Trophoblast cell (in vitro differentiated cells and primary cell): ENCODE data around the gene CYP3A5.

Experiments
- DNase-seq, 2 donors: peaks; one replicate each; pipeline ENCODE4 v3.0.0-alpha.2; 2016
- H2AFZ ChIP-seq: 2 replicates; pipeline ENCODE4 v1.6.1; 2013; ENCODE audit warnings: low read length, moderate library complexity, mild to moderate bottlenecking; ENCODE audit not compliant: insufficient read depth, poor library complexity
- H2AK5ac ChIP-seq: 2 replicates; pipeline ENCODE4 v1.6.1; 2013; ENCODE audit warnings: mild to moderate bottlenecking, low read length
- H2BK120ac ChIP-seq: 2 replicates; pipeline ENCODE4 v1.6.1; 2013; ENCODE audit warnings: low read length, mild to moderate bottlenecking, moderate library complexity; ENCODE audit not compliant: insufficient read depth, poor library complexity
- H2BK12ac ChIP-seq: 2 replicates; pipeline ENCODE4 v1.6.1; 2013; ENCODE audit warnings: mild to moderate bottlenecking, low read length, moderate library complexity
- H2BK5ac ChIP-seq: 2 replicates; pipeline ENCODE4 v1.6.1; 2013; ENCODE audit warnings: low read length, low read depth, moderate library complexity, mild to moderate bottlenecking; ENCODE audit not compliant: poor library complexity
- H3K14ac ChIP-seq: 2 replicates; pipeline ENCODE4 v1.6.1; 2013; ENCODE audit warnings: mild to moderate bottlenecking, low read length
- H3K18ac ChIP-seq: 2 replicates; pipeline ENCODE4 v1.6.1; 2013; ENCODE audit warnings: mild to moderate bottlenecking, low read length
- H3K23ac ChIP-seq: 2 replicates; pipeline ENCODE4 v1.6.1; 2013; ENCODE audit warnings: low read length
- H3K27ac ChIP-seq: 2 replicates; pipeline ENCODE4 v1.5.1; 2013; ENCODE audit warnings: low read depth, mild to moderate bottlenecking, inconsistent platforms, low read length, moderate library complexity
- H3K27me3 ChIP-seq: 2 replicates; pipeline ENCODE4 v1.6.1; 2013; ENCODE audit warnings: inconsistent platforms, mild to moderate bottlenecking, low read length, moderate library complexity; ENCODE audit not compliant: insufficient read depth
- H3K36me3 ChIP-seq, 2 experiments: 1 replicate in 1 of 2; 2 replicates in 1 of 2; pipeline ENCODE4 v1.6.1; 2013; ENCODE audit warnings: low read length in 2 of 2, mild to moderate bottlenecking in 2 of 2, moderate library complexity in 1 of 2; ENCODE audit not compliant: insufficient read depth in 2 of 2, control insufficient read depth in 1 of 2
- H3K4ac ChIP-seq: 2 replicates; pipeline ENCODE4 v1.6.1; 2013; ENCODE audit warnings: low read depth, mild to moderate bottlenecking, low read length, moderate library complexity
- H3K4me1 ChIP-seq, 2 experiments: 1 replicate in 1 of 2; 2 replicates in 1 of 2; pipeline ENCODE4 v1.6.1; 2013; ENCODE audit warnings: low read length in 2 of 2, mild to moderate bottlenecking in 2 of 2, moderate library complexity in 1 of 2; ENCODE audit not compliant: insufficient read depth in 2 of 2, control insufficient read depth in 1 of 2
- H3K4me2 ChIP-seq: 2 replicates; pipeline ENCODE4 v1.6.1; 2013; ENCODE audit warnings: inconsistent platforms, mild to moderate bottlenecking, low read length, moderate library complexity
- H3K4me3 ChIP-seq: 2 replicates; pipeline ENCODE4 v1.5.1; 2013; ENCODE audit warnings: mild to moderate bottlenecking, low read depth, low read length, inconsistent platforms
- H3K79me1 ChIP-seq: one replicate; pipeline ENCODE4 v1.6.1; 2013; ENCODE audit warnings: low read length
- H3K79me2 ChIP-seq: 2 replicates; pipeline ENCODE4 v1.6.1; 2013; ENCODE audit warnings: low read length, mild to moderate bottlenecking; ENCODE audit not compliant: control insufficient read depth, insufficient read depth, poor library complexity
- H3K9ac ChIP-seq: 2 replicates; pipeline ENCODE4 v1.6.1; 2013; ENCODE audit warnings: mild to moderate bottlenecking, low read length
- H3K9me3 ChIP-seq: 2 replicates; pipeline ENCODE4 v1.6.1; 2013; ENCODE audit warnings: low read depth, mild to moderate bottlenecking, control low read depth, inconsistent platforms, low read length; ENCODE audit not compliant: insufficient read depth
- H4K12ac ChIP-seq: 2 replicates; pipeline ENCODE4 v1.6.1; 2013; ENCODE audit warnings: low read depth, mild to moderate bottlenecking, low read length, moderate library complexity
- H4K8ac ChIP-seq: 2 replicates; pipeline ENCODE4 v1.6.1; 2013; ENCODE audit warnings: low read depth, mild to moderate bottlenecking, low read length, moderate library complexity
- H4K91ac ChIP-seq: one replicate; pipeline ENCODE4 v1.6.1; 2013; ENCODE audit warnings: low read depth, mild to moderate bottlenecking, low read length, moderate library complexity
- WGBS: extraction: QIAGEN DNeasy Blood & Tissue Kit; methylation state at CpG from one replicate; pipeline ENCODE4 v1.1.7; 2013; ENCODE audit warnings: missing lambda C conversion rate; ENCODE audit not compliant: insufficient read length, insufficient coverage; ENCODE audit errors: extremely low coverage; 5-methylcytosine and 5-hydroxymethylcytosine counted together

The CYP3A5 gene

GRCh38 chr7:99626661-99627060 is 53.1 kb downstream of the CYP3A5 start:
- peaks cover 3 to 4% of the 10 kb centered on the region in 2 experiments for H3K4me1 ChIP-seq
- peaks cover 64 to 79% of the 10 kb centered on the region in 2 experiments for H3K36me3 ChIP-seq
- H4K91ac ChIP-seq = no peak overlapping the region
- H2AFZ ChIP-seq = no peak overlapping the region
- H3K9me3 ChIP-seq = peaks cover 7% of the 10 kb centered on the region
- no peak overlapping the region for H2BK12ac ChIP-seq
- no peak overlapping the region for H3K4me2 ChIP-seq
- H3K23ac ChIP-seq = no peak overlapping the region
- H3K4me3 ChIP-seq = no peak overlapping the region
- no peak for DNase-seq
- H4K12ac ChIP-seq = no peak overlapping the region
- H3K79me2 ChIP-seq = no peaks in the 10 kb centered on the region
- no peak overlapping the region for H2BK120ac ChIP-seq
- no peak overlapping the region for H3K18ac ChIP-seq
- no peak overlapping the region for H3K27ac ChIP-seq
- H3K79me1 ChIP-seq = no peaks in the 10 kb centered on the region
- H2BK5ac ChIP-seq = no peak overlapping the region
- no CpG with 5 or more reads among the region's 1 CpG for WGBS
- H3K27me3 ChIP-seq = no peaks in the 10 kb centered on the region
- H2AK5ac ChIP-seq = no peak overlapping the region
- no peak overlapping the region for H3K14ac ChIP-seq
- no peak overlapping the region for H3K4ac ChIP-seq
- H3K9ac ChIP-seq = no peak overlapping the region
- H4K8ac ChIP-seq = no peak overlapping the region

DNA sequence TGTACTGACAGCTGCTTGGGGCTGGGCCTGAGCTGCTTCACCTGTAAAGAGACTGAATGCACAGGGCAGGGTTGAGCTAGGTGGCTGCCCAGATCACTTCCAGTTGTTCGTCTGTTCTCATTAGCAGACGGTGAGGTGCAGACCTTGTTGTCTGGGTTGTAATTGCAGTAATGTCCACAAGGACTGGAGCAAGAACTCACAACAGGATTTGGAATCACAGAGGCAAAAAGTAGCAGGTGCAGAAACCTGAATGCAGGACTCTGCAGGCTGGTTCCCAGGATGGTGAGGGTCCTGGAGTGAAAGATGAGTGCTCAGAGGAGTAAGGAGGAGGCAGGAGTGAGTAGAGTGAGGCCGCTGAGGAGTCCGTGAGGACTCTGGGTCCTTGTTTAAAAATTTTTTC is 53.8 kb downstream of the CYP3A5 start:
- Histone ChIP-seq H3K9ac (no peak overlapping the region), H3K4me1 (peaks cover 8% of the 10 kb centered on the region in 2 experiments), H3K23ac (no peak overlapping the region), H2BK5ac (no peak overlapping the region), H3K36me3 (peaks cover 67 to 80% of the 10 kb centered on the region in 2 experiments), H3K79me2 (no peaks in the 10 kb centered on the region), H4K91ac (no peak overlapping the region), H3K4me2 (no peak overlapping the region), H3K14ac (no peak overlapping the region), H3K4me3 (no peak overlapping the region), H2BK120ac (no peak overlapping the region), H3K27ac (no peak overlapping the region), H3K79me1 (no peaks in the 10 kb centered on the region), H2AFZ (no peak overlapping the region), H3K27me3 (no peaks in the 10 kb centered on the region), H3K4ac (no peak overlapping the region), H3K9me3 (peaks cover 7% of the 10 kb centered on the region), H2BK12ac (no peak overlapping the region), H3K18ac (no peak overlapping the region), H2AK5ac (no peak overlapping the region), H4K8ac (no peak overlapping the region), H4K12ac (no peak overlapping the region)
- DNase-seq = no peak
- no CpG with 5 or more reads among the region's 4 CpGs for WGBS

DNA sequence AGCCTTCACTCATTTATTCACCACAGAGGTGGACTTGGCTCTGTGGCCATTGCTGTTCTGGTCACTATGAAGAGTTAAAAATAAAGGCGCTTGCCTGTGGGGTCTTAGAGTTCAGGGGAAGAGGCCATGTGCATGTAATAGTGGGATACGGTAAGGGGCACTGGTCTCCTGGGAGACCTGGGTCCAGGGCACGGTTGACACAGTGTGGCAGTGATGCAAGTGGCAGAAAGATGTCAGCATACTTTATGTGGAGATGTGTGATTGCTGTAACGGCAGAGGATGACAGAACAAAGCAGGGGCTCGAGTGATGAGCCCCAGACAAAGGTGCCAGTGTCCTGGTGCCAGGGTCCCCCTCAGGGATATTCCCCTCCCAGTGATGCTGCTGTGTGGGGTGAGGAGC is 54.5 kb downstream of the CYP3A5 start:
- Histone ChIP-seq H3K36me3 (peaks cover 67 to 82% of the 10 kb centered on the region in 2 experiments), H3K4me3 (no peak overlapping the region)

DNA sequence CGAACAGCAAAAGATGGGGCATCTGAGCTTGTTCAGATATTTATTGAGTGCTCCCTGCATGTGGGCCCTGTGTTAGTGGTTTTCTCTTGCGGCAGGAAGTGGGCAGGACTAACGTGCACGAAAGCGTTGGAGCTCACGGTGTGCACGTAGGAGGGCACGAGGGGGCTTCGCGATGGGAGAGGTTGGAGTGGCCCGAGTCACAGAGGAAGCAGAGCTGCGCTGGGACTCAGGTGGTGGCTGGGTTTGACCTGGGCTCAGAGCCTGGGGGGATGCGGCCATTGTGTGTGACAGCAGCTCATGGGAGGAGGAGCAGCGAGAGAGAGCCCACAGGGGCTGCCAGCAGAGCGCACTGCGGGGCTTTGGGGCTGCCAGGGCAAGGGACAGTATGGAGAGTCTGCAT is 55.3 kb downstream of the CYP3A5 start:
- peaks cover 17% of the 10 kb centered on the region in 2 experiments for H3K4me1 ChIP-seq
- peaks cover 67 to 82% of the 10 kb centered on the region in 2 experiments for H3K36me3 ChIP-seq
- H4K8ac ChIP-seq = no peak overlapping the region
- H4K91ac ChIP-seq = no peak overlapping the region
- H3K18ac ChIP-seq = peak overlapping the region; percentile 10
- peaks cover 7% of the 10 kb centered on the region for H3K79me1 ChIP-seq
- H3K4me3 ChIP-seq = peak overlapping the region; percentile 4
- DNase-seq = no peak
- peaks cover 5% of the 10 kb centered on the region for H3K79me2 ChIP-seq
- no peak overlapping the region for H2BK120ac ChIP-seq
- H2AK5ac ChIP-seq = no peak overlapping the region
- H3K4me2 ChIP-seq = no peak overlapping the region
- WGBS = no CpG with 5 or more reads among the region's 16 CpGs
- no peak overlapping the region for H2BK5ac ChIP-seq
- H4K12ac ChIP-seq = no peak overlapping the region
- H2BK12ac ChIP-seq = no peak overlapping the region
- no peak overlapping the region for H3K14ac ChIP-seq
- no peak overlapping the region for H3K27ac ChIP-seq
- H3K9me3 ChIP-seq = peaks cover 5% of the 10 kb centered on the region
- no peaks in the 10 kb centered on the region for H3K27me3 ChIP-seq
- H3K9ac ChIP-seq = no peak overlapping the region
- no peak overlapping the region for H2AFZ ChIP-seq
- no peak overlapping the region for H3K4ac ChIP-seq
- no peak overlapping the region for H3K23ac ChIP-seq

More for the DNA sequence above, 54.5 kb downstream of the CYP3A5 start:
- Histone ChIP-seq H2BK120ac (no peak overlapping the region), H3K18ac (no peak overlapping the region), H3K4ac (no peak overlapping the region), H2AFZ (no peak overlapping the region), H3K27ac (no peak overlapping the region), H3K14ac (no peak overlapping the region), H3K9ac (no peak overlapping the region), H3K27me3 (no peaks in the 10 kb centered on the region), H3K9me3 (peaks cover 6% of the 10 kb centered on the region), H3K4me2 (no peak overlapping the region), H2BK5ac (no peak overlapping the region), H3K79me2 (no peaks in the 10 kb centered on the region), H3K4me1 (peaks cover 9% of the 10 kb centered on the region in 2 experiments), H3K79me1 (no peaks in the 10 kb centered on the region), H3K23ac (no peak overlapping the region), H2AK5ac (no peak overlapping the region), H4K91ac (no peak overlapping the region), H2BK12ac (no peak overlapping the region), H4K8ac (no peak overlapping the region), H4K12ac (no peak overlapping the region)
- no peak for DNase-seq
- WGBS = no CpG with 5 or more reads among the region's 5 CpGs
